WTC11 (cell line): ENCODE data around the gene MAPK14. TPM values are rescaled to one million over a fixed set of nuclear protein-coding genes. Genes with fewer than 3 reads are reported as not detected.

Experiments used
- ATAC-seq: fragments of 200-7000 bp; cut with Tn5 transposase; 2 replicates; pipeline ENCODE4 v1.10.0; 2021; ENCODE audit warnings: mild to moderate bottlenecking, moderate library complexity
- CTCF ChIA-PET: fragments of 300-600 bp; sonication (Branson Sonifier 250); formaldehyde crosslinking; loops from one replicate; lab custom pipeline; 2021; ENCODE audit warnings: antibody characterized with exemption; lab: Charles Lee
- POLR2A ChIA-PET: fragments of 350-600 bp; sonication (Branson Sonifier 250); formaldehyde crosslinking; loops from one replicate; lab custom pipeline; 2021; ENCODE audit warnings: antibody characterized with exemption; lab: Charles Lee
- DNase-seq: peaks from one replicate; pipeline ENCODE4 v3.0.0; 2021; ENCODE audit warnings: low spot score
- H3K27ac Mint-ChIP-seq: 2 replicates; pipeline ENCODE4 v1.8.0; 2021; ENCODE audit warnings: mixed read lengths
- H3K27me3 Mint-ChIP-seq: 2 replicates; pipeline ENCODE4 v1.8.0; 2021; ENCODE audit warnings: low read depth, mild to moderate bottlenecking, moderate library complexity, mixed read lengths
- H3K36me3 Mint-ChIP-seq: 2 replicates; pipeline ENCODE4 v1.8.0; 2021; ENCODE audit warnings: mixed read lengths
- H3K4me1 Mint-ChIP-seq: 2 replicates; pipeline ENCODE4 v1.8.0; 2022; ENCODE audit warnings: mixed read lengths
- H3K4me3 Mint-ChIP-seq: 2 replicates; pipeline ENCODE4 v1.8.0; 2021; ENCODE audit warnings: mild to moderate bottlenecking, moderate library complexity, mixed read lengths
- H3K9me3 Mint-ChIP-seq: 2 replicates; pipeline ENCODE4 v1.8.0; 2021; ENCODE audit warnings: mixed read lengths
- ATF1 ChIP-seq: sonication (generic); formaldehyde crosslinking; IDR thresholded peaks from 2 replicates; pipeline ENCODE4 v1.8.1; 2023; ENCODE audit warnings: mild to moderate bottlenecking, moderate library complexity, missing genetic modification reagents
- FOXJ3 ChIP-seq: sonication (generic); formaldehyde crosslinking; IDR thresholded peaks from 2 replicates; pipeline ENCODE4 v1.9.0; 2021; ENCODE audit warnings: missing genetic modification reagents, mild to moderate bottlenecking, borderline replicate concordance
- JUN ChIP-seq: sonication (generic); formaldehyde crosslinking; IDR thresholded peaks from 2 replicates; pipeline ENCODE4 v1.8.0; 2023; ENCODE audit warnings: mild to moderate bottlenecking, missing genetic modification reagents
- NFATC4 ChIP-seq: fragments of 250-450 bp; sonication (Bioruptor Pico); IDR thresholded peaks from 2 replicates; pipeline ENCODE4 v1.9.0; 2021; ENCODE audit warnings: mild to moderate bottlenecking
- PRRX2 ChIP-seq: fragments of 250-450 bp; sonication (Bioruptor Pico); IDR thresholded peaks from 2 replicates; pipeline ENCODE4 v1.8.0; 2021; ENCODE audit warnings: mild to moderate bottlenecking
- RORB ChIP-seq: fragments of 250-450 bp; sonication (Bioruptor Pico); IDR thresholded peaks from 2 replicates; pipeline ENCODE4 v1.9.0; 2021; ENCODE audit warnings: mild to moderate bottlenecking
- TP53 ChIP-seq: sonication (generic); formaldehyde crosslinking; IDR thresholded peaks from 2 replicates; pipeline ENCODE4 v1.8.1; 2023; ENCODE audit warnings: mild to moderate bottlenecking, missing genetic modification reagents
- ZNF219 ChIP-seq: sonication (generic); formaldehyde crosslinking; IDR thresholded peaks from 2 replicates; pipeline ENCODE4 v1.8.0; 2023; ENCODE audit warnings: missing genetic modification reagents, mild to moderate bottlenecking, borderline replicate concordance
- ZNF232 ChIP-seq: sonication (generic); formaldehyde crosslinking; IDR thresholded peaks from 2 replicates; pipeline ENCODE4 v1.8.0; 2022; ENCODE audit warnings: mild to moderate bottlenecking, missing genetic modification reagents
- ZNF317 ChIP-seq: sonication (generic); formaldehyde crosslinking; IDR thresholded peaks from 2 replicates; pipeline ENCODE4 v1.8.1; 2023; ENCODE audit warnings: low read depth, mild to moderate bottlenecking, moderate library complexity, missing genetic modification reagents, borderline replicate concordance
- total RNA-seq: library from RNA; stranded (reverse); gene quantifications from 3 replicates; pipeline ENCODE4 v1.2.3, GENCODE V29; 2021
- TF ChIP-seq, protein P1 (sequence below): sonication (generic); formaldehyde crosslinking; IDR thresholded peaks from 2 replicates; pipeline ENCODE4 v1.8.1; 2023; ENCODE audit warnings: mild to moderate bottlenecking, moderate library complexity, missing genetic modification reagents
- TF ChIP-seq, protein P2 (sequence below): sonication (generic); formaldehyde crosslinking; conservative IDR thresholded peaks from 2 replicates; pipeline ENCODE4 v1.8.1; 2023; ENCODE audit warnings: mild to moderate bottlenecking, low read depth, missing genetic modification reagents, moderate library complexity
- TF ChIP-seq, protein P3 (sequence below): fragments of 250-450 bp; sonication (Bioruptor Pico); IDR thresholded peaks from 2 replicates; pipeline ENCODE4 v1.9.0; 2021; ENCODE audit warnings: moderate library complexity, mild to moderate bottlenecking, inconsistent platforms, borderline replicate concordance
- TF ChIP-seq, protein P4 (sequence below): sonication (generic); formaldehyde crosslinking; IDR thresholded peaks from 2 replicates; pipeline ENCODE4 v1.8.0; 2022; ENCODE audit warnings: mild to moderate bottlenecking, missing genetic modification reagents
- TF ChIP-seq, protein P5 (sequence below): fragments of 200-600 bp; IDR thresholded peaks from 2 replicates; pipeline ENCODE4 v1.8.0; 2022; ENCODE audit warnings: antibody characterized with exemption
- TF ChIP-seq, protein P6 (sequence below): sonication (generic); formaldehyde crosslinking; IDR thresholded peaks from 2 replicates; pipeline ENCODE4 v1.8.1; 2022; ENCODE audit warnings: missing genetic modification reagents, borderline replicate concordance

The MAPK14 gene
- total RNA-seq, 1 experiment from 2014 or later, result 34.0 TPM

DNA sequence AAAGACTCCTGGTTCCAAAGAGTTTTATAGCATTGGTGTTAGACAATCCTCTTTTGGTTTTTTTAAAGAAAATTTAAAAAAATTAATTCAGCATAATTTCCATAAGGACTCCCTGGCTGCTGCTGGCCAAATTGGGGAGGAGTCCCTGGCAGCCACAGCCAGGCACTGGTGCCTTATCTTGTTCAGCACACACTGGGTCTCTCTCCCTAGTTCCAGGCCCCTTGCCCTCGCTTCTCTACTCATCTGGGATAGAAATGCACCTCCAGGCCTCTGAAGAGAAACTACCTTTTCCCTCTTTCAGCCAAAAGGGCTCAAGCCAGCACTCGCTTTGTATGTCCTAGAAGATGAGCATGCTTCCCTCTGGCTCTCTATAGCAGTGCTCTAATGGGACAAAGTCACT, 89.3 kb downstream of the MAPK14 start (continued):
- TF ChIP-seq, protein P1, sequence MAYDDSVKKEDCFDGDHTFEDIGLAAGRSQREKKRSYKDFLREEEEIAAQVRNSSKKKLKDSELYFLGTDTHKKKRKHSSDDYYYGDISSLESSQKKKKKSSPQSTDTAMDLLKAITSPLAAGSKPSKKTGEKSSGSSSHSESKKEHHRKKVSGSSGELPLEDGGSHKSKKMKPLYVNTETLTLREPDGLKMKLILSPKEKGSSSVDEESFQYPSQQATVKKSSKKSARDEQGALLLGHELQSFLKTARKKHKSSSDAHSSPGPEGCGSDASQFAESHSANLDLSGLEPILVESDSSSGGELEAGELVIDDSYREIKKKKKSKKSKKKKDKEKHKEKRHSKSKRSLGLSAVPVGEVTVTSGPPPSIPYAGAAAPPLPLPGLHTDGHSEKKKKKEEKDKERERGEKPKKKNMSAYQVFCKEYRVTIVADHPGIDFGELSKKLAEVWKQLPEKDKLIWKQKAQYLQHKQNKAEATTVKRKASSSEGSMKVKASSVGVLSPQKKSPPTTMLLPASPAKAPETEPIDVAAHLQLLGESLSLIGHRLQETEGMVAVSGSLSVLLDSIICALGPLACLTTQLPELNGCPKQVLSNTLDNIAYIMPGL (CRISPR knock-in tag), result no peak

DNA sequence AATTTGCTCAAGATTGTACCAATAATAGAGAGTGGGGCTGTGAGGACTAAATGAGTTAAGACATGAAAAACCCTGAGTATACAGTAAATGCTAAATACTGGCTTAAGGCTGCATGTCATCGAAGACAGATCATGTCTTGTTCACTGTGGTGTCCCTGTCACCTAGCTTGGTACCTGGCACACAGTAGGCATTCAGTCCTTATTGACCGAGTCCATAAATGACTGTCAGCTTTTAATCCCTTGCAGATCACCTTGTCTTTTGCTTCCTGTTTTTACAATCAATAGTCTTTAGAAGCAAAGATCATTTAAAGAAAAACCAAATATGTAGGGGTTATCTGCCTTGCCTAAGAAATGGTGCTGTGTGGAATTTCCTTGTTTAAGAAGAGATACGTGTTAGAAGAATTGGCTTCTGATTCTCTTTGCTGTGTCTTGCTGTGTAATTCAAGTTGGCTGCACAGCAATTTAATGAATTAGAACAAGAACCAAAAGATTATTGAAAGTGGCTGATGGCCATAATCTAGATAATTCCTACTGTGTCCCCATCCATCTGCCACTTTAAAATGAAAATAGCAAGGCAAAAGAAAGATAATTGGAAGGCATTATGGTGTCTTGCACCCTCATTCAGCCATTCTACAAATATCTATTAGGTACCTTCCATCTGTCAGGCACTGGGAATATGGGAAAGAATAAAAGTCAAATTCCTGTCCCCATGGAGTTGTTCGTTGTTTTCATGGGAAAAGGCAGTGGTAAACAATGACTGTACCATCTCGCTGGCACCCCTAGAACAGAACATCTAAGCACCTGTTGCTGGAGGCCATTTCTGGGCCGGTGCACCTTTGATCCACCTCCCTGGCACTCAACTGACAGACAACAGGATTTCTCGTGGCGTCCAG, 90.3 kb downstream of the MAPK14 start:
- H3K36me3 Mint-ChIP-seq, result no peaks in the 10 kb centered on the region
- TF ChIP-seq JUN (CRISPR knock-in tag), result no peak
- TF ChIP-seq ZNF219 (CRISPR knock-in tag), result no peak
- DNase-seq (no peak), ATAC-seq (no peak)
- ChIA-PET CTCF (interaction anchor here (1.3 kb wide), 1 partner anchor 23 kb away, joined by 3 read pairs; no protein-coding TSS in a partner anchor), POLR2A (interaction anchor here (1.0 kb wide), 1 partner anchor 13 kb away, joined by 3 read pairs; no protein-coding TSS in a partner anchor)
- H3K9me3 Mint-ChIP-seq, result no peaks in the 10 kb centered on the region
- no peaks in the 10 kb centered on the region for H3K27me3 Mint-ChIP-seq
- H3K4me1 Mint-ChIP-seq, result peaks cover 35% of the 10 kb centered on the region
- H3K27ac Mint-ChIP-seq, result no peak overlapping the region
- H3K4me3 Mint-ChIP-seq, result no peak overlapping the region

DNA sequence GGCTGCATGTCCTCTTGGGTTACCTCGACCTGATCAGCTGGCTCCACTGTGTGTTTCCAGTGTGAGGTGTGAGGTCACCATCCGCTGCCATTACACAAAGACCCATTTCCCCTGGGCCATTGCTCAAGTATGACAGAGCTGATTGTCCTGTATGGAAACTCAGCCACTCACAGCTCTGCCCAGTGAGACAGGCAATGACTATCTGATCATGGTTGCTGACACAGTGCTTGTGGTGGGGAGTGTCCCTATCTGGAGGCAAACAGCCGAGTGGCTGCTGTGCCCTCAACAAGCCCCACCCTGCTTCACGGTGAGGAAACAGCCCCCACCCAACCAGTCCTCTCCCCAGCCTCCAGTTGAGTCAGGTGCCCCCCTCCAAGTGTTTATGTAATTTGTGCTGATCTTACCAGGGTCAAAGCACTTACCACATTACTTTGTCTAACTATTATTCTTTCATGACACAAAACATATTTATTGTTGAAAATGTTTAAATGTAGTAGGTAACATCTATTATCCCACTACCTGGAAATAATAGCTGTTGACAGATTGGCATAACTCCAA, 91.0 kb downstream of the MAPK14 start:
- POLR2A ChIA-PET, result interaction anchor here (1.0 kb wide), 1 partner anchor 12 kb away, joined by 3 read pairs; no protein-coding TSS in a partner anchor
- Mint-ChIP-seq H3K36me3 (no peaks in the 10 kb centered on the region), H3K9me3 (no peaks in the 10 kb centered on the region), H3K4me3 (no peak overlapping the region), H3K4me1 (peaks cover 36% of the 10 kb centered on the region), H3K27ac (no peak overlapping the region), H3K27me3 (no peaks in the 10 kb centered on the region)
- ATAC-seq, result no peak
- no peak for DNase-seq
- TF ChIP-seq, protein P2, sequence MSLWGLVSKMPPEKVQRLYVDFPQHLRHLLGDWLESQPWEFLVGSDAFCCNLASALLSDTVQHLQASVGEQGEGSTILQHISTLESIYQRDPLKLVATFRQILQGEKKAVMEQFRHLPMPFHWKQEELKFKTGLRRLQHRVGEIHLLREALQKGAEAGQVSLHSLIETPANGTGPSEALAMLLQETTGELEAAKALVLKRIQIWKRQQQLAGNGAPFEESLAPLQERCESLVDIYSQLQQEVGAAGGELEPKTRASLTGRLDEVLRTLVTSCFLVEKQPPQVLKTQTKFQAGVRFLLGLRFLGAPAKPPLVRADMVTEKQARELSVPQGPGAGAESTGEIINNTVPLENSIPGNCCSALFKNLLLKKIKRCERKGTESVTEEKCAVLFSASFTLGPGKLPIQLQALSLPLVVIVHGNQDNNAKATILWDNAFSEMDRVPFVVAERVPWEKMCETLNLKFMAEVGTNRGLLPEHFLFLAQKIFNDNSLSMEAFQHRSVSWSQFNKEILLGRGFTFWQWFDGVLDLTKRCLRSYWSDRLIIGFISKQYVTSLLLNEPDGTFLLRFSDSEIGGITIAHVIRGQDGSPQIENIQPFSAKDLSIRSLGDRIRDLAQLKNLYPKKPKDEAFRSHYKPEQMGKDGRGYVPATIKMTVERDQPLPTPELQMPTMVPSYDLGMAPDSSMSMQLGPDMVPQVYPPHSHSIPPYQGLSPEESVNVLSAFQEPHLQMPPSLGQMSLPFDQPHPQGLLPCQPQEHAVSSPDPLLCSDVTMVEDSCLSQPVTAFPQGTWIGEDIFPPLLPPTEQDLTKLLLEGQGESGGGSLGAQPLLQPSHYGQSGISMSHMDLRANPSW (CRISPR knock-in tag), result no peak
- TF ChIP-seq RORB (CRISPR knock-in tag) (no peak), TP53 (CRISPR knock-in tag) (no peak), PRRX2 (no peak), ATF1 (CRISPR knock-in tag) (no peak), FOXJ3 (no peak), NFATC4 (CRISPR knock-in tag) (no peak), ZNF317 (CRISPR knock-in tag) (no peak), ZNF219 (CRISPR knock-in tag) (no peak), ZNF232 (CRISPR knock-in tag) (no peak)
- TF ChIP-seq, protein P3, sequence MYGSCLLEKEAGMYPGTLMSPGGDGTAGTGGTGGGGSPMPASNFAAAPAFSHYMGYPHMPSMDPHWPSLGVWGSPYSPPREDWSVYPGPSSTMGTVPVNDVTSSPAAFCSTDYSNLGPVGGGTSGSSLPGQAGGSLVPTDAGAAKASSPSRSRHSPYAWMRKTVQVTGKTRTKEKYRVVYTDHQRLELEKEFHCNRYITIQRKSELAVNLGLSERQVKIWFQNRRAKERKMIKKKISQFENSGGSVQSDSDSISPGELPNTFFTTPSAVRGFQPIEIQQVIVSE (CRISPR knock-in tag), result no peak
- TF ChIP-seq, protein P4, sequence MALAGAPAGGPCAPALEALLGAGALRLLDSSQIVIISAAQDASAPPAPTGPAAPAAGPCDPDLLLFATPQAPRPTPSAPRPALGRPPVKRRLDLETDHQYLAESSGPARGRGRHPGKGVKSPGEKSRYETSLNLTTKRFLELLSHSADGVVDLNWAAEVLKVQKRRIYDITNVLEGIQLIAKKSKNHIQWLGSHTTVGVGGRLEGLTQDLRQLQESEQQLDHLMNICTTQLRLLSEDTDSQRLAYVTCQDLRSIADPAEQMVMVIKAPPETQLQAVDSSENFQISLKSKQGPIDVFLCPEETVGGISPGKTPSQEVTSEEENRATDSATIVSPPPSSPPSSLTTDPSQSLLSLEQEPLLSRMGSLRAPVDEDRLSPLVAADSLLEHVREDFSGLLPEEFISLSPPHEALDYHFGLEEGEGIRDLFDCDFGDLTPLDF (CRISPR knock-in tag), result no peak
- TF ChIP-seq, protein P5, sequence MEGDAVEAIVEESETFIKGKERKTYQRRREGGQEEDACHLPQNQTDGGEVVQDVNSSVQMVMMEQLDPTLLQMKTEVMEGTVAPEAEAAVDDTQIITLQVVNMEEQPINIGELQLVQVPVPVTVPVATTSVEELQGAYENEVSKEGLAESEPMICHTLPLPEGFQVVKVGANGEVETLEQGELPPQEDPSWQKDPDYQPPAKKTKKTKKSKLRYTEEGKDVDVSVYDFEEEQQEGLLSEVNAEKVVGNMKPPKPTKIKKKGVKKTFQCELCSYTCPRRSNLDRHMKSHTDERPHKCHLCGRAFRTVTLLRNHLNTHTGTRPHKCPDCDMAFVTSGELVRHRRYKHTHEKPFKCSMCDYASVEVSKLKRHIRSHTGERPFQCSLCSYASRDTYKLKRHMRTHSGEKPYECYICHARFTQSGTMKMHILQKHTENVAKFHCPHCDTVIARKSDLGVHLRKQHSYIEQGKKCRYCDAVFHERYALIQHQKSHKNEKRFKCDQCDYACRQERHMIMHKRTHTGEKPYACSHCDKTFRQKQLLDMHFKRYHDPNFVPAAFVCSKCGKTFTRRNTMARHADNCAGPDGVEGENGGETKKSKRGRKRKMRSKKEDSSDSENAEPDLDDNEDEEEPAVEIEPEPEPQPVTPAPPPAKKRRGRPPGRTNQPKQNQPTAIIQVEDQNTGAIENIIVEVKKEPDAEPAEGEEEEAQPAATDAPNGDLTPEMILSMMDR, result no peak
- TF ChIP-seq, protein P6, sequence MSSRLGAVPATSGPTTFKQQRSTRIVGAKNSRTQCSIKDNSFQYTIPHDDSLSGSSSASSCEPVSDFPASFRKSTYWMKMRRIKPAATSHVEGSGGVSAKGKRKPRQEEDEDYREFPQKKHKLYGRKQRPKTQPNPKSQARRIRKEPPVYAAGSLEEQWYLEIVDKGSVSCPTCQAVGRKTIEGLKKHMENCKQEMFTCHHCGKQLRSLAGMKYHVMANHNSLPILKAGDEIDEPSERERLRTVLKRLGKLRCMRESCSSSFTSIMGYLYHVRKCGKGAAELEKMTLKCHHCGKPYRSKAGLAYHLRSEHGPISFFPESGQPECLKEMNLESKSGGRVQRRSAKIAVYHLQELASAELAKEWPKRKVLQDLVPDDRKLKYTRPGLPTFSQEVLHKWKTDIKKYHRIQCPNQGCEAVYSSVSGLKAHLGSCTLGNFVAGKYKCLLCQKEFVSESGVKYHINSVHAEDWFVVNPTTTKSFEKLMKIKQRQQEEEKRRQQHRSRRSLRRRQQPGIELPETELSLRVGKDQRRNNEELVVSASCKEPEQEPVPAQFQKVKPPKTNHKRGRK (CRISPR knock-in tag), result no peak
- CTCF ChIA-PET, result interaction anchor here (1.1 kb wide), 1 partner anchor 21 kb away, joined by 3 read pairs; no protein-coding TSS in a partner anchor
